ENCODE measurements around the gene RAPGEF3.

DNA sequence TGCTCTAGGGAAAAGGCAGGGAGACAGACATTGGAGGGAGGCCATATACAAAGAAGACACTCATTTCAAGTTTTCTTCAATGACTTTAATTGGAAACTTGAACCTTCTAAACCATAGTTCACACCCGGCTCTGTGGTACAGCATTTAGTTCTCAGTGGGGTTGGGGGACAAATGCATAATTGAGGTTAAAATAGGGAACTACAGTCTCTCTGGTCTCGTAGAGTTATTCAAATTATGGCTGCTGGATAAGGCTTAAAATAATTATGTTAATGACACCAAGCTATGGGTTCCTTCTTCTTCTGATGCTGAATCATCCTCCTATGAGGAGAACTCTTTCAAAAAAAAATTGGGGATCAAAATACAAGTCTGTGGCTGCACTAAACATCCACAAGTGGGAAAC is 49.0 kb downstream of the RAPGEF3 start:
- TF ChIP-seq, protein P1, sequence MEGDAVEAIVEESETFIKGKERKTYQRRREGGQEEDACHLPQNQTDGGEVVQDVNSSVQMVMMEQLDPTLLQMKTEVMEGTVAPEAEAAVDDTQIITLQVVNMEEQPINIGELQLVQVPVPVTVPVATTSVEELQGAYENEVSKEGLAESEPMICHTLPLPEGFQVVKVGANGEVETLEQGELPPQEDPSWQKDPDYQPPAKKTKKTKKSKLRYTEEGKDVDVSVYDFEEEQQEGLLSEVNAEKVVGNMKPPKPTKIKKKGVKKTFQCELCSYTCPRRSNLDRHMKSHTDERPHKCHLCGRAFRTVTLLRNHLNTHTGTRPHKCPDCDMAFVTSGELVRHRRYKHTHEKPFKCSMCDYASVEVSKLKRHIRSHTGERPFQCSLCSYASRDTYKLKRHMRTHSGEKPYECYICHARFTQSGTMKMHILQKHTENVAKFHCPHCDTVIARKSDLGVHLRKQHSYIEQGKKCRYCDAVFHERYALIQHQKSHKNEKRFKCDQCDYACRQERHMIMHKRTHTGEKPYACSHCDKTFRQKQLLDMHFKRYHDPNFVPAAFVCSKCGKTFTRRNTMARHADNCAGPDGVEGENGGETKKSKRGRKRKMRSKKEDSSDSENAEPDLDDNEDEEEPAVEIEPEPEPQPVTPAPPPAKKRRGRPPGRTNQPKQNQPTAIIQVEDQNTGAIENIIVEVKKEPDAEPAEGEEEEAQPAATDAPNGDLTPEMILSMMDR (IDR thresholded peaks at IDR 0.05): no peak
- TF ChIP-seq POLR2AphosphoS5 (IDR thresholded peaks at IDR 0.05): no peak
- no peak for TF ChIP-seq POLR2A (IDR thresholded peaks at IDR 0.05)

Data from breast epithelium (tissue), 3 donors.